ENCODE results near the gene MIOX. TPM values are rescaled to one million over a fixed set of nuclear protein-coding genes. Genes with fewer than 3 reads are reported as not detected.

Gene MIOX
- total and polyA plus RNA-seq, 10 donors, result 0.24 to 2.2 (median 0.26) TPM; not detected in 6

DNA sequence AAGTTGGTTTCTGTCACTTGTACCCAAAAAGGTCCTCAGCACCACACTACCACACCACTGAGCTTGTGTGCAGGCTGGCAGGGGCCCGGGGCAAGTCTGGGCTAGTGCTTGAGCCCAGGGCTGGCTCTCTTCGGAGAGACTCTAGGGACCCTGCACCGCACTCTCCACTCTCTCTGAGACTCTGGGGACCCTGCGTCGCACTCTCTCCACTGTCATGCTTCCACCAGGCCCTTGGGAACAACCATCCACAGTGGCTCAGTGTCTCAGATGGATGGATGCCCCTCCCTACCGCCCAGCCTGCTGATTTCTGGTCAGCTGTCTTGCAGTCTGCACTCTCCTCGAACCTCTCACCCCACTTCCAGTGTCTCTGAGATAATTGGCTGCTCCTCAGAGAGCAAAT lies 9.8 kb upstream of the MIOX start:
- Histone ChIP-seq H3K27me3 (replicated peaks in 1 of 7) (peaks cover 0 to 30% (median 13%) of the 10 kb centered on the region in 7 donors), H3K36me3 (no peaks in the 10 kb centered on the region), H3K4me1 (peaks cover 26 to 45% (median 40%) of the 10 kb centered on the region in 6 donors), H3K4me3 (no peak overlapping the region), H3K27ac (no peak overlapping the region), H3K9me3 (no peaks in the 10 kb centered on the region)
- WGBS, 5 donors, result 70 to 84% (median 82%) methylated on average over 7 of the region's 7 CpGs
- intact Hi-C loops (cut with DNase I; ENCODE audit: low total_unique reads), result loop anchor here (10.0 kb wide), 1 partner anchor 132 kb away; the partner anchor contains the start of gene PPP6R2
- TF ChIP-seq POLR2AphosphoS5 (IDR thresholded peaks at IDR 0.05) (no peak), POLR2A (IDR thresholded peaks at IDR 0.05) (no peak)
- TF ChIP-seq, protein P1, sequence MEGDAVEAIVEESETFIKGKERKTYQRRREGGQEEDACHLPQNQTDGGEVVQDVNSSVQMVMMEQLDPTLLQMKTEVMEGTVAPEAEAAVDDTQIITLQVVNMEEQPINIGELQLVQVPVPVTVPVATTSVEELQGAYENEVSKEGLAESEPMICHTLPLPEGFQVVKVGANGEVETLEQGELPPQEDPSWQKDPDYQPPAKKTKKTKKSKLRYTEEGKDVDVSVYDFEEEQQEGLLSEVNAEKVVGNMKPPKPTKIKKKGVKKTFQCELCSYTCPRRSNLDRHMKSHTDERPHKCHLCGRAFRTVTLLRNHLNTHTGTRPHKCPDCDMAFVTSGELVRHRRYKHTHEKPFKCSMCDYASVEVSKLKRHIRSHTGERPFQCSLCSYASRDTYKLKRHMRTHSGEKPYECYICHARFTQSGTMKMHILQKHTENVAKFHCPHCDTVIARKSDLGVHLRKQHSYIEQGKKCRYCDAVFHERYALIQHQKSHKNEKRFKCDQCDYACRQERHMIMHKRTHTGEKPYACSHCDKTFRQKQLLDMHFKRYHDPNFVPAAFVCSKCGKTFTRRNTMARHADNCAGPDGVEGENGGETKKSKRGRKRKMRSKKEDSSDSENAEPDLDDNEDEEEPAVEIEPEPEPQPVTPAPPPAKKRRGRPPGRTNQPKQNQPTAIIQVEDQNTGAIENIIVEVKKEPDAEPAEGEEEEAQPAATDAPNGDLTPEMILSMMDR (IDR thresholded peaks at IDR 0.05 in 8 of 11, conservative IDR thresholded peaks at IDR 0.05 in 3 of 11), result no peak
- no peak for DNase-seq

DNA sequence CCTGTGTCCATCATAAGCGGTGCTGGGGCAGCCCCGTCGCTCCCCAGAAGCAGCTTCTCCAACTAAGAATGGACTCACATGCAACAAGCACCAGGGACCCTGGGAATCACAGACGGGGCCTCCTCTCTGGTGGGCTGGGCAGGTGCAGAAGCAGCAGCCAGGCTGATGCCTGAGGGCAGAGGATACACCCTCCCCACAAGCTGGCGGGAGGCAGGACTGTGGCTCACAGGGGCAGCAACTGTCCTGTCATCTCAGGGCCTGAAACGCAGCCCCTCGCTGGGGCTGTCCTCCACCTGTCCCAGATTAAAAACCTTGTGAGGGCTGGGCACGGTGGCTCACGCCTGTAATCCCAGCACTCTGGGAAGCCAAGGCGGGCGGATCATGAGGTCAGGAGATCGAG lies 8.7 kb upstream of the MIOX start:
- Histone ChIP-seq H3K4me1 (peaks cover 19 to 45% (median 37%) of the 10 kb centered on the region in 6 donors), H3K27ac (no peak overlapping the region), H3K27me3 (replicated peaks in 1 of 7) (peaks cover 0 to 40% (median 20%) of the 10 kb centered on the region in 7 donors), H3K9me3 (no peaks in the 10 kb centered on the region), H3K4me3 (no peak overlapping the region), H3K36me3 (no peaks in the 10 kb centered on the region)
- no peak for DNase-seq
- intact Hi-C loops (cut with DNase I; ENCODE audit: low total_unique reads), result loop anchor here (10.0 kb wide), 1 partner anchor 133 kb away; the partner anchor contains the start of gene PPP6R2
- TF ChIP-seq POLR2AphosphoS5 (IDR thresholded peaks at IDR 0.05), result no peak
- TF ChIP-seq POLR2A (IDR thresholded peaks at IDR 0.05), result no peak
- 82 to 95% (median 92%) methylated on average over 12 of the region's 12 CpGs for WGBS, 5 donors

DNA sequence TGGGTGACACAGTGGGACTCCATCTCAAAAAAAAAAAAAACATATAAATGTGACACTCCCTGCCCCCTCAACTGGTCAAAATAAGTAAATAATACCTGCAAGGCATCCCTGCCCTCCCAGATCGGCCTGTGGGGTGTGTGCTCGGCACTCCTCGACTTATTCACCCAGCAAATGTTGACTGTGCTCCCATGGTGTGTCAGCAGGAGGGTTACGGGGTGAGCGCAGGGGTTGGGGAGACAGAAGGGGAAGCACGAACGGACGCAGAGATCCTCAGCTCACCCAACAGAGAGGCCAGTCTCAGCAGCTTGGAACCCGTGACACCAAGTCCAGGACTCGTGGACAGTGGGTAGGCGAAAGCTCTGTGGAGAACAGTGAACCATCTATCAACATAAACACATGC lies 6.9 kb upstream of the MIOX start:
- Histone ChIP-seq H3K27ac (no peak overlapping the region), H3K4me3 (no peak overlapping the region), H3K27me3 (replicated peaks in 1 of 7) (peaks cover 0 to 58% (median 20%) of the 10 kb centered on the region in 7 donors), H3K4me1 (peaks cover 8 to 40% (median 25%) of the 10 kb centered on the region in 6 donors), H3K9me3 (no peaks in the 10 kb centered on the region), H3K36me3 (no peaks in the 10 kb centered on the region)
- intact Hi-C loops (cut with DNase I; ENCODE audit: low total_unique reads), result loop anchor here (10.0 kb wide), 1 partner anchor 135 kb away; the partner anchor contains the start of gene PPP6R2
- DNase-seq, result no peak
- WGBS, 5 donors, result 60 to 69% (median 63%) methylated on average over 11 of the region's 11 CpGs
- TF ChIP-seq, protein P1 (IDR thresholded peaks at IDR 0.05 in 8 of 11, conservative IDR thresholded peaks at IDR 0.05 in 3 of 11), result no peak
- no peak for TF ChIP-seq POLR2A (IDR thresholded peaks at IDR 0.05)
- no peak for TF ChIP-seq POLR2AphosphoS5 (IDR thresholded peaks at IDR 0.05)

DNA sequence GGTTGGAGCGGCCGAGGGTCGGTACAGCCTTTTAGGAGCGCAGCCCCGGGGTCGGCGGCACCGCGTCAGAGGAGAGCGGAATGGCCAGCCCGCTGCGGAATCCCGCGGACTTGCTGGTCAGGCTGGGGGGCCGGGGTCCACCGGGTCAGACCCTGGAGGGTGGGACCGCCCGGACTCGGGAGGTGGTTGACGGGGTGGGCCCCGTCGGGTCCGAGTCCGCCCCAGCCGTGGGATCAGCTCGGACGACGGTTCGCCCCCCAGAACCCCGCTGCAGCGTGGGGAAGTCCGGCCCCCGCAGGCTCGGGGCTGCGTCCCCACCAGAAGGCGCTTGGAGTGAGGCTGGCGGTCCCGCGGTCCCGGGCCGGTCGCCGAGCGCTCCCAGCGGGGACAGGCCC lies 5.6 kb upstream of the MIOX start:
- no peaks in the 10 kb centered on the region for H3K9me3 ChIP-seq
- WGBS, 5 donors, result 5 to 13% (median 5%) methylated on average over 5 to 45 of the region's 45 CpGs
- peak overlapping the region; percentile 51 to 86 (median 58) for H3K4me3 ChIP-seq
- H3K4me1 ChIP-seq, result peaks cover 5 to 33% (median 18%) of the 10 kb centered on the region in 6 donors
- no peaks in the 10 kb centered on the region for H3K36me3 ChIP-seq
- TF ChIP-seq, protein P1 (IDR thresholded peaks at IDR 0.05 in 8 of 11, conservative IDR thresholded peaks at IDR 0.05 in 3 of 11), result no peak
- no peak for TF ChIP-seq POLR2A (IDR thresholded peaks at IDR 0.05)
- TF ChIP-seq POLR2AphosphoS5 (IDR thresholded peaks at IDR 0.05), result no peak
- DNase-seq, result no peak
- intact Hi-C loops (cut with DNase I; ENCODE audit: low total_unique reads), result no loop called here
- H3K27me3 ChIP-seq (replicated peaks in 1 of 7), result peaks cover 0 to 60% (median 20%) of the 10 kb centered on the region in 7 donors
- H3K27ac ChIP-seq, result peak overlapping the region in 3 of 8 donors; percentile 55 to 69 (median 62)
